GM19193 (cell line): ENCODE data around the gene CLDN14.

ENCODE experiments used
- POLR2A ChIP-seq: IDR thresholded peaks from 4 replicates; pipeline ENCODE4 v1.6.1; 2011; ENCODE audit not compliant: insufficient read depth, insufficient read length; ENCODE audit errors: extremely low read depth

Gene CLDN14

DNA sequence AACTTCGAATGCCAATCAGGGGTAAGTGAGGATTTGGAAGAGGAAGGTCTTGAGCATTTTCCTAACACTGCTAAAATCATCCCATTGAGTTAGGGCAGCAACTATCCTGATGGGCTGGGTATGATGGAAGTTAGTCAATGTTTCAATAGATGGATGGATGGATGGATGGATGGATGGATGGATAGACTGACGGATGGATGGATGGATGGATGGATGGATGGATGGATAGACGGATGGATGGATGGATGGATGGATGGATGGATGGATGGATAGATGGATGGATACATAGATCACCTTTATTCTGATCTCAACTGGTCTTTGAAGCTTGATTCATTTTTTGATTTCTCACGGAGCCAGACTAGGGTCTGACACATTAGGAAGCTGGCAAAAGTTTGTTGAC, 2.3 kb upstream of the CLDN14 start:
- TF ChIP-seq POLR2A: no peak

DNA sequence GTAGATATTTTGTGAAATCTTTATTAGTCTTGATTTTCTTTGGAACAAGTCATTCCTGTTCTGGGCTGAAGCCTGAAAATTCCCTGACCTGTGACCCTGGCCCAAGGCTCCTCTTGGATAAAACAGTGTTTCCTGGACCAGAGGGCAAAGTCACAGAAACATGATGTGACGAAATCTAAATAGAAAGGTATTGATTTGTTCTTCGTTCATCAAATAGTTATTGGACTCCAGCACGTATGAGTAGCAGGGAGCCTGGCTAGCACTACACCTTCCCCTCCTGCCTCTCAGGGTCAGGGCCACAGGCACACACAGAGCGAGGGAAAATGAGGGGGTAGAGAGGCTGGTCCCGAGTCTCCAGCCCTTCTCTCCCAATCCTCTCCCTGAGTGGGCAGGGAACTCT, 1.7 kb upstream of the CLDN14 start:
- TF ChIP-seq POLR2A: no peak

GRCh38 chr21:36480618-36481017, 696 bp upstream of the CLDN14 start:
- TF ChIP-seq POLR2A: no peak

DNA sequence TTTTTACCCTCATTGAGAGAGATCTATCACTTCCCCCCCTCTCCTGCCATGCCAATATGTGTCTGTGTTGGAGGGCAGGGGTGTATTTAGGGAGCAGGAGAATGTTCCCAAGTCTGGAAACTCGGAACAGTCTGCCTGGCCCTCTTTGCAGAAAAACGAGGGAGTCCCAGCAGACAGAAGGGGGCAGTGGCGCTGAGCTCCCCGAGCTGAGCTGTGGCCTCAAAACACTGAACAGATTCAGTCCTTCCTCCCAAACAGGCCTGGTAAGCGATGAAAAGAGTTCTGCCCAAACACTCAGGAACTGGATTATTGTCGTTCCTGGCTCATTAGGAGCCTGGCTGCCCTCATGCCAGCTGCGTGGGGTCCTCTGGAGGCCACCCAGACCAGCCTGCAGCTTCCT, 981 bp downstream of the CLDN14 start:
- TF ChIP-seq POLR2A: no peak

GRCh38 chr21:36478207-36478701, 1.7 kb downstream of the CLDN14 start:
- no peak for TF ChIP-seq POLR2A

DNA sequence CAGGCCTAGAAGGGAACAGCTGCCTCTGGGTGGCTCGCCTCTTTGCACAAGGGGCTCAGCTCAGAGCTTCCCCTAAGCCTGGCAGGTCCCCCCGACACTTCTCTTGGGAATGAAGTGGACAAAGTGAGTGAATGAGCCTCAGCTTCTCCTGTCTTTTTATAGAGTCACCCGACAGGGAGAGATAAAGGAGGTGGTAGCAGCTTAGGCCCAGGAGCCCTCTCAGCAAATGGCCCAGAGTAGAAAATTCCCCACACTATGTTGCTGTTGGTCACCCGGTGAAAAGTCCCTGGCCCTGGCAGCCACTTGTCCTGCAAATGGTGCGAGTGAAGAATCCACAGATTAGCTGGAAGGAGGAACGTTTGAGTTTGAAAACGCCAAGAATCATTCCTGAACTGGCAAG, 2.4 kb downstream of the CLDN14 start:
- no peak for TF ChIP-seq POLR2A

DNA sequence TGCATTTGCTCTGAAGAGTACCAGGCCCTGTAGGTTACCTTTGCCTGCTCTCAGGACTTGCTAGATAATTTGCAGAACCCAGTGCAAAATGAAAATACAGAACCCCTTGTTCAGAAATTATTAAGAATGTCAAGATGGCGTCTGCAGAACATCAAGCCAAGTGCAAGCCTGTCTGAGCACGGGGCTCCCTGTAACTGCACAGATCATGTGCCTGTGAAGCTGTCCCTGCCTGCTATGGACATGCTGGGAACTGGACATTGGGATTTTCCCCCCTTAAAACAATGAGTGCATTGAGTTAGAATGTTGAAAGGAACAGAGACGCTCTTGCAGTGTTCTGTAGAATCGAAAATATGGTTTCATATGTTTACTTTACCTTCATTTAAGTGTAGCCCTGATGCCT, 2.9 kb downstream of the CLDN14 start:
- TF ChIP-seq POLR2A: no peak

DNA sequence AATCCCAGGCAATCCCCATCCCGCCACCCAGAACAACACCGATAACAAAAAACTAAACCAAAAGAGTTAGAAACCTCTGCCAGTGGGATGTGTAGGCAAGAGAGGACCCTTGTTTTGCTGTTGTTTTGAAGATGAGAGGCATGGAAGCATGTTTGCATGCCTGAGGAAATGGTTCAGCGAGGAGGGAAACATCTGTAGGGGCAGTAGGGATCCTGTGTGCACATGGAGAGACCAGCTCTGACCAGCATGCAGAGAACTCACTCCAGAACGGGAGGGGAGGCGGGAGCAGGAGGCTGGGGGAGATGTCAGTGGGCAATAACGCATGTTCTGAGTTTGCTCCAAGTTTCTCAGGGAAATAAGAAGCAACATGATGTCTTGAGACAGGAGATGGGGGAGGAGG, 5.3 kb downstream of the CLDN14 start:
- TF ChIP-seq POLR2A: no peak

DNA sequence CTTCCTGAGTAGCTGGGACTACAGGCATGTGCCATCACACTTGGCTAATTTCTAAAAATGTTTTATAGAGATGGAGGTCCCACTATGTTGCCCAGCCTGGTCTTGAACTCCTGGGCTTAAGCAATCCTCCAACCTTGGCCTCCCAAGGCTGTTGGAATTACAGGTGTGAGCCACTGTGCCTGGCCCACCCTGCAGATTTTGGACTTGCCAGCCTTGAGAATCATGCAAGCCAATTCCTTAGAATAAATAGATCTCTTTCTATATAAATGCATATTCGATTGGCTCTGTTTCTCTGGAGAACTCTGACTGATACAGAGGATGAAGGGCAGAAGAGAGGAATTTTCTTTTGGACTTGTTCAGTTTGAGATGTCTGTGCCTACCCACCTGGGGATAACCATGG, 6.7 kb downstream of the CLDN14 start:
- no peak for TF ChIP-seq POLR2A

GRCh38 chr21:36472377-36472776, 7.5 kb downstream of the CLDN14 start:
- no peak for TF ChIP-seq POLR2A

GRCh38 chr21:36471254-36471723, 8.6 kb downstream of the CLDN14 start:
- no peak for TF ChIP-seq POLR2A

GRCh38 chr21:36470294-36470693, 9.6 kb downstream of the CLDN14 start:
- no peak for TF ChIP-seq POLR2A

- no peak for TF ChIP-seq POLR2A
Observed at GRCh38 chr21:36466061-36466511, 13.8 kb downstream of the CLDN14 start.

DNA sequence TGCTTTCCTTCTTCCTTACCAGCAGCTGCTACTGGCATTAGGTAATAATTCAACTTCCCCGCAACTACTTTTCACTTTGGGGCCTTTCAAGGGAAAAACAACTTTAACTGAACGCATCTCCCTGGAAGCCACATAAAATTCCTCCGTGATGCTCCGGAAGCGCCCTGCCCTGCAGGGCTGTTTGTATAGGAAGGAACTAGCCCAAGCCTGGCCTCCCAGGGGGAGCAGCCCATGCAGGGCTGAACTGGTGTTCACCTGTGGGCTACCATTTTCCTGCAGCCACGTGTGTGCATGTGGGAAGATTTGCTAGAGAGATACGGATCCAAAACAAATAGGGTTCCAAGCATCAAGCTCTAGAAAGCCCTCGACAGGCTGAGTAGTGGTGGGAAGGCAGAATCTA, 14.4 kb downstream of the CLDN14 start:
- no peak for TF ChIP-seq POLR2A

- no peak for TF ChIP-seq POLR2A
Observed at GRCh38 chr21:36464590-36464989, 15.3 kb downstream of the CLDN14 start.

DNA sequence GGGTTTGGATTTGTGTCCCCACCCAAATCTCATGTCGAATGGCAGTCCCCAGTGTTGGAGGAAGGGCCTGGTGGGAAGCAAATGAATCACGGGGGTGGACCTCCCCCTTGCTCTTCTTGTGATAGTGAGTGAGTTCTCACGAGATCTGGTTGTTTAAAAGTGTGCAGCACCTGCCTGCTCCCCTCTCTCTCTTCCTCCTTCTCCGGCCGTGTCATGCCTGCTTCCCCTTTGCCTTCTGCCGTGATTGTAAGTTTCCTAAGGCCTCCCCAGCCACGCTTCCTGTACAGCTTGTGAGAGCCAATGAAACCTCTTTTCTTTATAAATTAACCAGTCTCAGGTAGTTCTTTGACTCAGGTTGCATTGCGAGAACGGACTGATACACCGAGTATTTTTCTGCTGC, 15.9 kb downstream of the CLDN14 start:
- no peak for TF ChIP-seq POLR2A

DNA sequence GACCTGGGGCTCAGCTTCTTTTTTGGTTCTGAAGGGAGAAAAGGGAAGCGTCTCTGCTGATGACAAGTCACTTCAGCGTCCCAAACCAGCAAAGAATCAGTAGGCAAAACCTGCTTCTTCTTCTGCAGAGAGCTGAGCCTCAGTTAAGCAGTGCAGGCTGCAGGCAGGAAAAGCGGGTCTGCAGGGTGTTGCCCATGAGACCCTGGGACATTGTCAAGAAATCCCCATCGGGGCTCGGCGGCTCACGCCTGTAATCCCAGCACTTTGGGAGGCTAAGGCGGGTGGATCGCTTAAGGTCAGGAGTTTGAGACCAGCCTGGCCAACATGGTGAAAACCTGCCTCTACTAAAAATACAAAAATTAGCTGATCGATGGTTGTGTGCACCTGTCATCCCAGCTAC, 16.7 kb downstream of the CLDN14 start:
- no peak for TF ChIP-seq POLR2A
